Lower lobe of right lung (tissue), 2 donors: Measurements from ENCODE around the gene CACNA1B. TPM values are rescaled to one million over a fixed set of nuclear protein-coding genes. Genes with fewer than 3 reads are reported as not detected.

Experiments
- ATAC-seq, 2 donors: fragments of 200-7000 bp; cut with Tn5 transposase; one replicate each; pipeline ENCODE4 v1.9.1; 2020 to 2022; ENCODE audit warnings: mild to moderate bottlenecking in 2 of 2, moderate library complexity in 2 of 2
- DNase-seq: peaks from one replicate; pipeline ENCODE4 v3.0.0-alpha.2; 2020
- H3K27ac ChIP-seq: fragments of 200-600 bp; one replicate; pipeline ENCODE4 v1.8.0; 2022
- H3K27me3 ChIP-seq: fragments of 200-600 bp; one replicate; pipeline ENCODE4 v1.8.0; 2022; ENCODE audit warnings: low read depth
- H3K36me3 ChIP-seq: fragments of 200-600 bp; one replicate; pipeline ENCODE4 v1.8.0; 2022; ENCODE audit warnings: mild to moderate bottlenecking
- H3K4me1 ChIP-seq: fragments of 200-600 bp; one replicate; pipeline ENCODE4 v1.8.0; 2022
- H3K4me3 ChIP-seq: fragments of 200-600 bp; one replicate; pipeline ENCODE4 v1.8.0; 2022; ENCODE audit warnings: mild to moderate bottlenecking
- H3K9me3 ChIP-seq: fragments of 200-600 bp; one replicate; pipeline ENCODE4 v1.8.0; 2022
- CTCF ChIP-seq: fragments of 200-600 bp; IDR thresholded peaks from one replicate; pipeline ENCODE4 v1.8.0; 2022; ENCODE audit warnings: antibody characterized with exemption, mild to moderate bottlenecking
- intact Hi-C: fragments of 100-400 bp; cut with DNase I; formaldehyde crosslinking; loops from one replicate; pipeline ENCODE4 v1.11.0; 2022
- total RNA-seq: library from RNA; stranded (reverse); fragmentation: NEBNext Ultra II Directional; extraction: Animal tissue kit (Norgen Biotek cat#: 25700); gene quantifications from one replicate; pipeline ENCODE4 v1.2.1, GENCODE V29; 2021
- donor health status: DM: no; HTN: yes; CAD: no; lungs with severe emphysema.

CACNA1B gene
- total RNA-seq, 1 donor from 2014 or later = 0.06 TPM

GRCh38 chr9:137978262-137978714 lies 100.7 kb downstream of the CACNA1B start:
- Histone ChIP-seq H3K4me1 (no peaks in the 10 kb centered on the region), H3K4me3 (no peak overlapping the region), H3K27ac (no peak overlapping the region), H3K9me3 (no peaks in the 10 kb centered on the region), H3K27me3 (peaks cover 3% of the 10 kb centered on the region), H3K36me3 (no peaks in the 10 kb centered on the region)
- no peak for ATAC-seq
- no peak for DNase-seq
- no peak for TF ChIP-seq CTCF
- intact Hi-C loops = no loop called here

- no peak overlapping the region for H3K4me3 ChIP-seq
- H3K4me1 ChIP-seq = no peaks in the 10 kb centered on the region
- ATAC-seq (no peak), DNase-seq (no peak)
- intact Hi-C loops = no loop called here
- H3K36me3 ChIP-seq = no peaks in the 10 kb centered on the region
- no peak for TF ChIP-seq CTCF
- no peaks in the 10 kb centered on the region for H3K9me3 ChIP-seq
- H3K27me3 ChIP-seq = peaks cover 4% of the 10 kb centered on the region
- H3K27ac ChIP-seq = no peak overlapping the region
These were observed 104.6 kb downstream of the CACNA1B start for GRCh38 chr9:137982200-137982599.

- Histone ChIP-seq H3K4me3 (no peak overlapping the region), H3K27me3 (peaks cover 13% of the 10 kb centered on the region), H3K27ac (no peak overlapping the region), H3K4me1 (no peaks in the 10 kb centered on the region), H3K36me3 (no peaks in the 10 kb centered on the region), H3K9me3 (no peaks in the 10 kb centered on the region)
- TF ChIP-seq CTCF = no peak
- intact Hi-C loops = no loop called here
- ATAC-seq (no peak), DNase-seq (no peak)
These were observed 106.4 kb downstream of the CACNA1B start for GRCh38 chr9:137984005-137984404.

GRCh38 chr9:137984520-137985257 lies 107.1 kb downstream of the CACNA1B start:
- H3K4me3 ChIP-seq = no peak overlapping the region
- H3K36me3 ChIP-seq = no peaks in the 10 kb centered on the region
- no peaks in the 10 kb centered on the region for H3K4me1 ChIP-seq
- no peaks in the 10 kb centered on the region for H3K9me3 ChIP-seq
- TF ChIP-seq CTCF = no peak
- H3K27ac ChIP-seq = no peak overlapping the region
- intact Hi-C loops = no loop called here
- no peak for ATAC-seq
- no peak for DNase-seq
- peaks cover 13% of the 10 kb centered on the region for H3K27me3 ChIP-seq

- Histone ChIP-seq H3K9me3 (no peaks in the 10 kb centered on the region), H3K36me3 (no peaks in the 10 kb centered on the region), H3K27ac (no peak overlapping the region), H3K27me3 (peaks cover 13% of the 10 kb centered on the region), H3K4me3 (no peak overlapping the region), H3K4me1 (no peaks in the 10 kb centered on the region)
- intact Hi-C loops = no loop called here
- DNase-seq (no peak), ATAC-seq (no peak)
- no peak for TF ChIP-seq CTCF
These were observed 108.1 kb downstream of the CACNA1B start for GRCh38 chr9:137985637-137986071.
